Activated CD4-positive, CD25-positive, alpha-beta regulatory T cell treated with anti-CD3 and anti-CD28 coated beads, Interleukin-2, amount 50 U/mL, for 16 hours (primary cell): Measurements from ENCODE around the gene VIPR2.
"Not testable (repeated sequence)": the region's sequence is repeated elsewhere in the genome, so short reads cannot be mapped to it uniquely, and the experiment has no call there.

ENCODE experiments used
- DNase-seq: peaks from one replicate; pipeline ENCODE4 v3.0.0-alpha.2; 2020; ENCODE audit warnings: low read depth, low spot score

Gene VIPR2

GRCh38 chr7:159092701-159093121 lies 52.0 kb downstream of the VIPR2 start:
- DNase-seq, result no peak

GRCh38 chr7:159091480-159092475 lies 52.9 kb downstream of the VIPR2 start:
- DNase-seq, result no peak

- DNase-seq, result no peak
These were observed 53.6 kb downstream of the VIPR2 start for GRCh38 chr7:159091041-159091440.

- no peak for DNase-seq
These were observed 56.4 kb downstream of the VIPR2 start for GRCh38 chr7:159088016-159088865.

GRCh38 chr7:159086301-159086925 lies 58.3 kb downstream of the VIPR2 start:
- DNase-seq, result no peak

GRCh38 chr7:159084069-159084801 lies 60.4 kb downstream of the VIPR2 start:
- no peak for DNase-seq

- DNase-seq, result no peak
These were observed 61.0 kb downstream of the VIPR2 start for GRCh38 chr7:159083698-159084068.

GRCh38 chr7:159083001-159083697 lies 61.5 kb downstream of the VIPR2 start:
- DNase-seq, result no peak

- not testable (repeated sequence) for DNase-seq
These were observed 62.6 kb downstream of the VIPR2 start for GRCh38 chr7:159082075-159082474.

- DNase-seq, result no peak
These were observed 65.8 kb downstream of the VIPR2 start for GRCh38 chr7:159078911-159079270.

GRCh38 chr7:159078193-159078910 lies 66.3 kb downstream of the VIPR2 start:
- DNase-seq, result no peak

GRCh38 chr7:159076333-159076732 lies 68.3 kb downstream of the VIPR2 start:
- DNase-seq, result no peak

- no peak for DNase-seq
These were observed 69.0 kb downstream of the VIPR2 start for GRCh38 chr7:159075563-159076238.

GRCh38 chr7:159071260-159071659 lies 73.4 kb downstream of the VIPR2 start:
- DNase-seq, result no peak

- DNase-seq, result no peak
These were observed 74.1 kb downstream of the VIPR2 start for GRCh38 chr7:159070431-159071148.

- no peak for DNase-seq
These were observed 75.7 kb downstream of the VIPR2 start for GRCh38 chr7:159068893-159069448.

GRCh38 chr7:159068488-159068811 lies 76.2 kb downstream of the VIPR2 start:
- DNase-seq, result no peak
